Activated naive CD4-positive, alpha-beta T cell treated with Interleukin-2 at 50 U/mL for 16 hours (primary cell): Measurements from ENCODE around the gene CPNE4.
A peak's percentile ranks its signal among the peaks of the same experiment; 100 is the strongest.
"Not testable (repeated sequence)": the region's sequence is repeated elsewhere in the genome, so short reads cannot be mapped to it uniquely, and the experiment has no call there.

Experiments used
- DNase-seq: peaks from one replicate; pipeline ENCODE4 v3.0.0-alpha.2; 2020

The CPNE4 gene

GRCh38 chr3:132034486-132035464 lies at the start of gene CPNE4:
TSS of gene CPNE4 (minus strand) at chr3:132035014.
- DNase-seq = peak; percentile 47

- DNase-seq = no peak
Measured at GRCh38 chr3:132083583-132084279, 48.9 kb upstream of the CPNE4 start.

- DNase-seq = no peak
Measured at GRCh38 chr3:132083159-132083558, 48.3 kb upstream of the CPNE4 start.

GRCh38 chr3:132079147-132079546 lies 44.3 kb upstream of the CPNE4 start:
- no peak for DNase-seq

- no peak for DNase-seq
Measured at GRCh38 chr3:132073771-132074170, 39.0 kb upstream of the CPNE4 start.

- DNase-seq = no peak
Measured at GRCh38 chr3:132071043-132071442, 36.2 kb upstream of the CPNE4 start.

GRCh38 chr3:132064114-132064513 lies 29.3 kb upstream of the CPNE4 start:
- DNase-seq = no peak

- DNase-seq = no peak
Measured at GRCh38 chr3:132062535-132062934, 27.7 kb upstream of the CPNE4 start.

- no peak for DNase-seq
Measured at GRCh38 chr3:132055872-132056271, 21.1 kb upstream of the CPNE4 start.

- no peak for DNase-seq
Measured at GRCh38 chr3:132047209-132047608, 12.4 kb upstream of the CPNE4 start.

GRCh38 chr3:132044874-132045273 lies 10.1 kb upstream of the CPNE4 start:
- DNase-seq = not testable (repeated sequence)

- DNase-seq = no peak
Measured at GRCh38 chr3:132042681-132043080, 7.9 kb upstream of the CPNE4 start.

- no peak for DNase-seq
Measured at GRCh38 chr3:132038198-132038825, 3.5 kb upstream of the CPNE4 start.

GRCh38 chr3:132037581-132037980 lies 2.8 kb upstream of the CPNE4 start:
- DNase-seq = no peak

GRCh38 chr3:132037056-132037455 lies 2.2 kb upstream of the CPNE4 start:
- DNase-seq = no peak

GRCh38 chr3:132034097-132034485 lies 723 bp downstream of the CPNE4 start:
- no peak for DNase-seq

- DNase-seq = no peak
Measured at GRCh38 chr3:132033471-132033870, 1.3 kb downstream of the CPNE4 start.

GRCh38 chr3:132032959-132033358 lies 1.9 kb downstream of the CPNE4 start:
- no peak for DNase-seq

- DNase-seq = peak; percentile 47
Measured at GRCh38 chr3:132029182-132029902, 5.5 kb downstream of the CPNE4 start.

GRCh38 chr3:132022914-132023313 lies 11.9 kb downstream of the CPNE4 start:
- no peak for DNase-seq

GRCh38 chr3:132020058-132020457 lies 14.8 kb downstream of the CPNE4 start:
- DNase-seq = no peak

GRCh38 chr3:132017137-132017536 lies 17.7 kb downstream of the CPNE4 start:
- no peak for DNase-seq
